Measurements from ENCODE around the gene PLA2G3.

DNA sequence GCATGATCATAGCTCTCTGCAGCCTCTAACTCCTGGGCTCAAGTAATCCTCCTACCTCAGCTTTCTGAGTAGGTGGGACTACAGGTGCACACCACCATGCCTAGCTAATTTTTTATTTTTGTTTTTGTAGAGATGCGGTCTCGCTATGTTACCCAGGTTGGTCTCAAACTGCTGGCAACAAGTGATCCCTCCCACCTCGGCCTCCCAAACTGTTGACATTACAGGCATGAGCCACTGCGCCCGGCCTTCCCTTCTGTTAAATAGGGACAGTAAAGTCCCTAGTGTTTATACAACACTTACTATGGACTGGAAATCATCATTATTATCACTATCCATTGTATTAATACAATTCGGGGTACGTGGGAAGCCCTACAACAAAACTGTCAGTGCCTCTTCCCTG, 45.6 kb downstream of the PLA2G3 start:
- TF ChIP-seq POLR2A (IDR thresholded peaks at IDR 0.05; ENCODE audit: low read depth, low read length), result no peak
- TF ChIP-seq, protein P1, sequence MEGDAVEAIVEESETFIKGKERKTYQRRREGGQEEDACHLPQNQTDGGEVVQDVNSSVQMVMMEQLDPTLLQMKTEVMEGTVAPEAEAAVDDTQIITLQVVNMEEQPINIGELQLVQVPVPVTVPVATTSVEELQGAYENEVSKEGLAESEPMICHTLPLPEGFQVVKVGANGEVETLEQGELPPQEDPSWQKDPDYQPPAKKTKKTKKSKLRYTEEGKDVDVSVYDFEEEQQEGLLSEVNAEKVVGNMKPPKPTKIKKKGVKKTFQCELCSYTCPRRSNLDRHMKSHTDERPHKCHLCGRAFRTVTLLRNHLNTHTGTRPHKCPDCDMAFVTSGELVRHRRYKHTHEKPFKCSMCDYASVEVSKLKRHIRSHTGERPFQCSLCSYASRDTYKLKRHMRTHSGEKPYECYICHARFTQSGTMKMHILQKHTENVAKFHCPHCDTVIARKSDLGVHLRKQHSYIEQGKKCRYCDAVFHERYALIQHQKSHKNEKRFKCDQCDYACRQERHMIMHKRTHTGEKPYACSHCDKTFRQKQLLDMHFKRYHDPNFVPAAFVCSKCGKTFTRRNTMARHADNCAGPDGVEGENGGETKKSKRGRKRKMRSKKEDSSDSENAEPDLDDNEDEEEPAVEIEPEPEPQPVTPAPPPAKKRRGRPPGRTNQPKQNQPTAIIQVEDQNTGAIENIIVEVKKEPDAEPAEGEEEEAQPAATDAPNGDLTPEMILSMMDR (IDR thresholded peaks at IDR 0.05; ENCODE audit: extremely low read depth in 1 of 2, insufficient read depth in 1 of 2, low read depth in 1 of 2, low read length in 2 of 2), result no peak
